ENCODE data around the gene ACTR1B.

- TF ChIP-seq POLR2AphosphoS5 (IDR thresholded peaks at IDR 0.05; ENCODE audit: borderline replicate concordance, low read depth, low read length) (no peak), EZH2 (IDR thresholded peaks at IDR 0.05) (no peak)
Observed at GRCh38 chr2:97651114-97651513, 12.7 kb downstream of the ACTR1B start.
